Parathyroid adenoma (tissue), 2 donors: ENCODE measurements around the gene USP31.
"Not testable (repeated sequence)": the region's sequence is repeated elsewhere in the genome, so short reads cannot be mapped to it uniquely, and the experiment has no call there.

Experiments used
- H2AFZ ChIP-seq: fragments of 300-600 bp; sonication (generic); one replicate; pipeline ENCODE4 v1.7.0; 2017; ENCODE audit warnings: antibody characterized with exemption, mild to moderate bottlenecking
- H3K27ac ChIP-seq: fragments of 300-600 bp; sonication (generic); one replicate; pipeline ENCODE4 v1.7.0; 2017
- H3K27me3 ChIP-seq: fragments of 300-600 bp; sonication (generic); one replicate; pipeline ENCODE4 v1.7.0; 2017; ENCODE audit warnings: low read length; ENCODE audit not compliant: control insufficient read depth, insufficient read depth
- H3K36me3 ChIP-seq: fragments of 300-600 bp; sonication (generic); one replicate; pipeline ENCODE4 v1.7.0; 2017; ENCODE audit warnings: low read length; ENCODE audit not compliant: control insufficient read depth, insufficient read depth
- H3K4me1 ChIP-seq: fragments of 300-600 bp; sonication (generic); one replicate; pipeline ENCODE4 v1.7.0; 2017; ENCODE audit warnings: control low read depth
- H3K4me2 ChIP-seq: fragments of 300-600 bp; sonication (generic); one replicate; pipeline ENCODE4 v1.7.0; 2017; ENCODE audit warnings: low read length
- H3K4me3 ChIP-seq: fragments of 300-600 bp; sonication (generic); one replicate; pipeline ENCODE4 v1.7.0; 2017; ENCODE audit warnings: low read depth, low read length
- H3K79me2 ChIP-seq: fragments of 300-600 bp; sonication (generic); one replicate; pipeline ENCODE4 v1.7.0; 2017; ENCODE audit warnings: control low read depth
- H3K9ac ChIP-seq: fragments of 300-600 bp; sonication (generic); one replicate; pipeline ENCODE4 v1.7.0; 2017; ENCODE audit warnings: mild to moderate bottlenecking
- H3K9me3 ChIP-seq: fragments of 300-600 bp; sonication (generic); one replicate; pipeline ENCODE4 v1.7.0; 2017; ENCODE audit warnings: low read length; ENCODE audit not compliant: control insufficient read depth
- CTCF ChIP-seq: fragments of 300-600 bp; sonication (generic); IDR thresholded peaks from one replicate; pipeline ENCODE4 v1.7.0; 2017; ENCODE audit warnings: antibody characterized with exemption, mild to moderate bottlenecking
- donor health status: primary hyperparathyroidism.

The USP31 gene

DNA sequence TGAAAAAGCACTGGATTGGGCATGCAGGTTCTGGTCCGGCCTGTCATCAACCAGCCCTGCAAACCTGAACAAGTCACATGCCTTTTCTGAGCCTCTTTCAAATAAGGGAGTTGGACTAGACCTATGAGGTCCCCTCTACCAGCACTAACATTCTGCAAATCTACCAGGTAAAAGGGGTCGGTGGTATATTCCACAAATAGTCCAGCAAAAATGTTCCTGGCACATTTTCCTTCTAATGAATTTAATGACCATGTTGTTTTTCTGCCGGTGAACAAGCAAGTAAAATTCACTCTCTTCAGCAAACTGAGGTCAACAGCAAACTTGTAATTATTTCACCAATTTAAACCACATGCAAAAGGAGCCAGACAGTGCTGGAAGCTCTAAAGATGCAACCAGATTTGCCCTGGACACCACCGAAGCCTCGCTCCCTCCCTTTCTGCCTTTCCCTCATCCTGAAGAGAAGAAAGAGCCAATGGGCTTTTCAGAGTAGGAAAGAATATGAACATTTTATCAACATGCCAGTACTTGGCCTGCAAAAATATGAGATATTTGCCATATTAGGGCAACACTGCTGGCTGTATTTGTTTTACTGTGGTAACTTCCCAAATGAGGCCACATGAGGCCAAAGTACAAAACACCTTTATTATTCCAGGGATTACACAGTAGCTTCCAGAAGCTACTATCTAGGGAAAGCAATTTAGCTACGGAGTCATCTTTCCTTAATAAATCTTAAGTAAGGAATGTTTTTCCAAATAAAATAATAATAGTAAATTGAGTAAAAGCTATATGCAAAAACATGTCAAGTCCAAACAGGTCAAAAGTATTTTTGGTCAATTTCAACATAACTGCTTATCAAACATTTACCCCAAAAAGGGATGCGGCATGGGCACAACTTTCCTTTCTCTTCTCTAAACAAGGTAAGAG lies 45.0 kb downstream of the USP31 start:
- no peaks in the 10 kb centered on the region for H3K27me3 ChIP-seq
- no peak overlapping the region for H3K4me2 ChIP-seq
- peaks cover 8% of the 10 kb centered on the region for H3K79me2 ChIP-seq
- no peak overlapping the region for H3K4me3 ChIP-seq
- H3K27ac ChIP-seq = no peak overlapping the region
- H3K4me1 ChIP-seq = no peaks in the 10 kb centered on the region
- TF ChIP-seq CTCF = no peak
- H3K9me3 ChIP-seq = no peaks in the 10 kb centered on the region
- H3K9ac ChIP-seq = no peak overlapping the region
- no peaks in the 10 kb centered on the region for H3K36me3 ChIP-seq
- H2AFZ ChIP-seq = no peak overlapping the region

DNA sequence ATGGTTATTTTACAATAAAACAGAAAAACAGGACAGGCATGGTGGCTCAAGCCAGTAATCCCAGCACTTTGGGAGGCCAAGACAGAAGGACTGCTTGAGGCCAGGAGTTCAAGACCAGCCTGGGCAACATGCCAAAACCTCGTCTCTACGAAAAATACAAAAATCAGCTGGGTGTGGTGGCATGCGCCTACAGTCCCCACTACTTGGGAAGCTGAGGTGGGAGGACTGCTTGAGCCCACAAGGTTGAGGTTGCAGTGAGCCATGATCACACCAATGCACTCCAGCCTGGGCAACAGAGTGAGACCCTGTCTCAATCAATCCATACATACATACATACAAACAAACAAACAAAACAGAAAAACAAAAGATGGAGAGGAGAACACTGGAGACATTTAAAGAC lies 45.6 kb downstream of the USP31 start:
- H3K36me3 ChIP-seq = no peaks in the 10 kb centered on the region
- no peak for TF ChIP-seq CTCF
- no peak overlapping the region for H3K4me3 ChIP-seq
- no peak overlapping the region for H2AFZ ChIP-seq
- H3K79me2 ChIP-seq = peaks cover 8% of the 10 kb centered on the region
- no peak overlapping the region for H3K9ac ChIP-seq
- no peak overlapping the region for H3K27ac ChIP-seq
- no peak overlapping the region for H3K4me2 ChIP-seq
- H3K27me3 ChIP-seq = no peaks in the 10 kb centered on the region
- no peaks in the 10 kb centered on the region for H3K9me3 ChIP-seq
- H3K4me1 ChIP-seq = no peaks in the 10 kb centered on the region

- no peak overlapping the region for H2AFZ ChIP-seq
- H3K27ac ChIP-seq = no peak overlapping the region
- no peak overlapping the region for H3K9ac ChIP-seq
- no peaks in the 10 kb centered on the region for H3K36me3 ChIP-seq
- H3K4me3 ChIP-seq = no peak overlapping the region
- no peaks in the 10 kb centered on the region for H3K27me3 ChIP-seq
- H3K9me3 ChIP-seq = no peaks in the 10 kb centered on the region
- TF ChIP-seq CTCF = no peak
- peaks cover 10% of the 10 kb centered on the region for H3K79me2 ChIP-seq
- no peak overlapping the region for H3K4me2 ChIP-seq
- no peaks in the 10 kb centered on the region for H3K4me1 ChIP-seq
Measured at GRCh38 chr16:23101012-23101550, 48.2 kb downstream of the USP31 start.

DNA sequence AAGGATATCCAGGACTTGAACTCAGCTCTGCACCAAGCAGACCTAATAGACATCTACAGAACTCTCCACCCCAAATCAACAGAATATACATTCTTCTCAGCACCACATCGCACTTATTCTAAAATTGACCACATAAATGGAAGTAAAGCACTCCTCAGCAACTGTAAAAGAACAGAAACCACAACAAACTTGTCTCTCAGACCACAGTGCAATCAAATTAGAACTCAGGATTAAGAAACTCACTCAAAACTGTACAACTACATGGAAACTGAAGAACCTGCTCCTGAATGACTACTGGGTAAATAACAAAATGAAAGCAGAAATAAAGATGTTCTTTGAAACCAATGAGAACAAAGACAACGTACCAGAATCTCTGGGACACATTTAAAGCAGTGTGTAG lies 52.8 kb downstream of the USP31 start:
- H3K27ac ChIP-seq, H3K9ac ChIP-seq, H3K27me3 ChIP-seq, H3K36me3 ChIP-seq, H3K4me1 ChIP-seq, H3K4me2 ChIP-seq, H3K9me3 ChIP-seq, H3K79me2 ChIP-seq, H3K4me3 ChIP-seq, H2AFZ ChIP-seq: not testable (repeated sequence)

GRCh38 chr16:23094136-23094535 lies 55.1 kb downstream of the USP31 start:
- H3K4me1 ChIP-seq, H3K9me3 ChIP-seq, H2AFZ ChIP-seq: not testable (repeated sequence)

More at GRCh38 chr16:23094136-23094535, 55.1 kb downstream of the USP31 start:
- not testable (repeated sequence) for H3K9ac ChIP-seq, H3K4me3 ChIP-seq, H3K27me3 ChIP-seq, H3K36me3 ChIP-seq, H3K27ac ChIP-seq, H3K4me2 ChIP-seq, H3K79me2 ChIP-seq
